GM12875 (cell line): ENCODE results near the gene HLA-DQA1.
"Not testable (repeated sequence)": the region's sequence is repeated elsewhere in the genome, so short reads cannot be mapped to it uniquely, and the experiment has no call there.

Source experiments
- H3K4me3 ChIP-seq: one replicate; pipeline ENCODE4 v1.5.1; 2011; ENCODE audit warnings: low read depth, low read length, control low read depth
- TF ChIP-seq, protein P1 (sequence below): IDR thresholded peaks from 2 replicates; pipeline ENCODE4 v1.5.1; 2011; ENCODE audit warnings: low read depth, mild to moderate bottlenecking, control low read depth, inconsistent platforms, low read length, moderate library complexity, borderline replicate concordance; ENCODE audit not compliant: insufficient read depth

Gene HLA-DQA1

DNA sequence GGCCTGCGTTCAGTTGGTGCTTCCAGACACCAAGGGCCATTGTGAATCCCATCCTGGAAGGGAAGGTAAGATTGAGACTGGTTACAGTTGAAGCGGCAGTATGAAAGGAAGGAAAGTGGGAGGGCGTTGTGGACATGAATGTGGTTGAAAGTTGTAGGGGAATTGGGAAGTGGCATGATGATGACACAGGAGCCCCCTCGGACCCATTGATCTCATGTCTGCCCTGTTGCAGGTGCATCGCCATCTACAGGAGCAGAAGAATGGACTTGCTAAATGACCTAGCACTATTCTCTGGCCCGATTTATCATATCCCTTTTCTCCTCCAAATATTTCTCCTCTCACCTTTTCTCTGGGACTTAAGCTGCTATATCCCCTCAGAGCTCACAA, 5.5 kb downstream of the HLA-DQA1 start:
- TF ChIP-seq, protein P1, sequence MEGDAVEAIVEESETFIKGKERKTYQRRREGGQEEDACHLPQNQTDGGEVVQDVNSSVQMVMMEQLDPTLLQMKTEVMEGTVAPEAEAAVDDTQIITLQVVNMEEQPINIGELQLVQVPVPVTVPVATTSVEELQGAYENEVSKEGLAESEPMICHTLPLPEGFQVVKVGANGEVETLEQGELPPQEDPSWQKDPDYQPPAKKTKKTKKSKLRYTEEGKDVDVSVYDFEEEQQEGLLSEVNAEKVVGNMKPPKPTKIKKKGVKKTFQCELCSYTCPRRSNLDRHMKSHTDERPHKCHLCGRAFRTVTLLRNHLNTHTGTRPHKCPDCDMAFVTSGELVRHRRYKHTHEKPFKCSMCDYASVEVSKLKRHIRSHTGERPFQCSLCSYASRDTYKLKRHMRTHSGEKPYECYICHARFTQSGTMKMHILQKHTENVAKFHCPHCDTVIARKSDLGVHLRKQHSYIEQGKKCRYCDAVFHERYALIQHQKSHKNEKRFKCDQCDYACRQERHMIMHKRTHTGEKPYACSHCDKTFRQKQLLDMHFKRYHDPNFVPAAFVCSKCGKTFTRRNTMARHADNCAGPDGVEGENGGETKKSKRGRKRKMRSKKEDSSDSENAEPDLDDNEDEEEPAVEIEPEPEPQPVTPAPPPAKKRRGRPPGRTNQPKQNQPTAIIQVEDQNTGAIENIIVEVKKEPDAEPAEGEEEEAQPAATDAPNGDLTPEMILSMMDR: no peak
- no peak overlapping the region for H3K4me3 ChIP-seq

DNA sequence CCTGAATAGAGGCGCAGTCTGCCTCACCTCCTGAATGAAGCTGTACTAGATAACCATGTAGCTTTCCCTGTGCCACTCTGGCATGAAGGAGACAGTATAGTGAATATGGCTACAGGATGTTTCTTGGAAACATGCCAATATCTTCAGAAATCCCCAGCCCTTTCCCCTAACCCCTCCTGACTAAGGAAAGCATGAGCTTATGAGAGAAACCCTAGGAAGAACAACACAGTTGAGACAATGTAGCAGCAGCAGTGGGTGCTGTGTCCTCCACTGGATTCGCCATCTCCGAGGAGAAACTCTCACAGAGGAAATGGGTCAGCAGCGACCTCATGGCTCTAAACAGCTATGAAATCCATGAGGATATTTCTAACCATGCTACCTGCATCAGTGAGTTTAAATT, 6.7 kb downstream of the HLA-DQA1 start:
- TF ChIP-seq, protein P1: no peak
- no peak overlapping the region for H3K4me3 ChIP-seq

DNA sequence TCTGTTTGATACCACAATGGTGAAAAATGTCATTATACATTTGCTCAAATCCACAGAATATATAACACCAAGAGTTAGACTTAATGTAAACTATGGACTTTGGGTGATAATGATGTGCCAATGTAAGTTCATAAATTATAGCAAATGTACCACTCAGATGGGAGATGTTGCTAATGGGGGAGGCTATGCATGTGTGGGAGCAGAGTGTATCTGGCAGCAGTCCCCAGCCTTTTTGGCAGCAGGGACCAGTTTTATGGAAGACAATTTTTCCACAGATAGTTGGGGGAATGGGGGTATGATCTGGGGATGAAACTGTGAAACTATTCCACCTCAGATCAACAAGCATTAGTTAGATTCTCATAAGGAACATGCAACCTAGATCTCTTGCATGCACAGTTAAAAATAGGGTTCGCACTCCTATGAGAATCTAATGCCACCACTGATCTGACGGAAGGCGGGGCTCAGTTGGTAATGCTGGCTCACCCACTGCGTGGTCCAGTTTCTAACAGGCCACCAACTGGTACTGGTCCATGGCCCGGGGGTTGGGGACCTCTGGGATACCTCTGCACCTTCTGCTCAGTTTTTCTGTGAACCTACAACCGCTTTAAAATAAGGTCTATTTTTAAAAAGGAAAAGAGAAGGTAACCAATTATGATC, 8.0 kb downstream of the HLA-DQA1 start:
- H3K4me3 ChIP-seq: no peak overlapping the region
- TF ChIP-seq, protein P1: no peak

DNA sequence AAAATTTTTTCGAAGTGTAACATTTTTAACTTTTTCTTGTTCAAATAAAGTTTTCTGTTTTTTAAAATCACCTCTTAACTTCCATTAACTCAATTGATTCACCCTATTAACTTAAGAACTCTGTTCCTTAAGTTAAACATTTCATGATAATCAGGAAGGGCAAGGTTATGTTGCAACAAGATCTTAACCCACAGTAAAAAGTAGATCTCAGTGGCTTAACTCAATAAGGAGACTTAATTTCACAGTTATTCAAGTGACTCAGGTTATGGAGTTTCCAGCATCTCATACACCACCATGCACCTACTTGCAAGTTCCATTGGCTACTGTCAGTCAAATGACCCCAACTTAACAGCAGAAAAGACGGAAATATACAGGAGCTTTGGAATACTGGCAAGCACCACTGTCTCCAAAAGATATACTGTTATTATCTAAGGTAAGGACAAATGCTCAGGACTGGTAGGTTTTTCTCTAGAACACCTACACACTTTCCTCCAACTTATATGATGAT, 18.1 kb downstream of the HLA-DQA1 start:
- TF ChIP-seq, protein P1: no peak
- no peak overlapping the region for H3K4me3 ChIP-seq

DNA sequence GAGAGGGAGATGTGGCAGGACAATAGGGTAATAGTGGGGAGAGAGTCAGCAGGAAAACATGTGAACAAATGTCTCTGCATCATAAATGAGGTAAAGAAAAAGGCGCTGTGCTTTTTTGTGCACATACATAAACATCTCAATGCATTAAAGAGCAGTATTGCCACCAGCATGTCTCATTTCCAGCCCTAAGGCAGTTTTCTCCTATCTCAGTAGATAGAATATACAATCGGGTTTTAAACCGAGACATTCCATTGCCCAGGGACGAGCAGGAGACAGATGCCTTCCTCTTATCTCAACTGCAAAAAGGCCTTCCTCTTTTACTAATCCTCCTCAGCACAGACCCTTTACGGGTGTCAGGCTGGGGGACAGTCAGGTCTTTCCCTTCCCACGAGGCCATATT, 20.1 kb downstream of the HLA-DQA1 start:
- not testable (repeated sequence) for H3K4me3 ChIP-seq

DNA sequence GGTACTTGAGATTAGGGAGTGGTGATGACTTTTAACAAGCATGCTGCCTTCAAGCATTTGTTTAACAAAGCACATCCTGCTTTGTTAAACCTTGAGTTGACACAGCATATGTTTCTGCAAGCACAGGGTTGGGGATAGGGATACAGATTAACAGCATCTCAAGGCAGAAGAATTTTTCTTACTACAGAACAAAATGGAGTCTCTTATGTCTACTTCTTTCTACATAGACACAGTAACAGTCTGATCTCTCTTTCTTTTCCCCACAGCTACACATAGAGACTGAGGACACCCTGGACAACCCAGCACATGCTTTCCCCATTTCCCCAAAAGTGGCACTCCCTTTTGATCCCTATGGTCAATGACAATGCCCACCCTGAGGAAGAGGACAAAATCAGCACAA, 20.6 kb downstream of the HLA-DQA1 start:
- H3K4me3 ChIP-seq: not testable (repeated sequence)

DNA sequence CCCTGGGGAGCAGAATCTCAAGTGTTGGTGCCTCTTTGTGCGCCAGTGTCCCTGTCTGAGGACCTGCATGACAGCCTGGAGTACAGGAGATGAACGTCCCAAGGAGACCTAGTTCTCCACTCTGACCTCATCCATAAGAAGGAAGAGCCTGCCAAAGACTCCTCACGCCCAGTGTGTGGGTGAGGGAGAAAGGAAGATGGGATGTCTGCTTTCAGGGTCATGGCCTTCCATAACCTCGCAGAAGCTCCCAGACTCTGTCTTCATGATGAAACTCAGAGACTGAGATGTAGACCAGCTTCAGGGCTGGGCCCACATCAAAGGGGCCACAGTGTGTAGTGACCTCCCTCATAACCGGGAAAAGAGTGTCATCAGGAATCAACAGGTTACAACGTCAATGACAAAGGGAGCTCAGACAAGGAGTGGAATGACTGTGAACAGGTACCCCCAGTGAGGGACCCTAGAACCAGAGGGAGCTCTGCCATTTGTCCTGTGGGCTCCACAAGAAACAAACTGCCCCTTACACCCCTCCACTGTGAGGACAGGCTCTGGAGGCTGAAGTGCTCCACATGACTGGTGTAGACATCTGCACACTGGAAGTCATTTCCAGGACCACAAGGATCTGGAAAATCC, 21.2 kb downstream of the HLA-DQA1 start:
- TF ChIP-seq, protein P1: no peak
- H3K4me3 ChIP-seq: no peak overlapping the region

DNA sequence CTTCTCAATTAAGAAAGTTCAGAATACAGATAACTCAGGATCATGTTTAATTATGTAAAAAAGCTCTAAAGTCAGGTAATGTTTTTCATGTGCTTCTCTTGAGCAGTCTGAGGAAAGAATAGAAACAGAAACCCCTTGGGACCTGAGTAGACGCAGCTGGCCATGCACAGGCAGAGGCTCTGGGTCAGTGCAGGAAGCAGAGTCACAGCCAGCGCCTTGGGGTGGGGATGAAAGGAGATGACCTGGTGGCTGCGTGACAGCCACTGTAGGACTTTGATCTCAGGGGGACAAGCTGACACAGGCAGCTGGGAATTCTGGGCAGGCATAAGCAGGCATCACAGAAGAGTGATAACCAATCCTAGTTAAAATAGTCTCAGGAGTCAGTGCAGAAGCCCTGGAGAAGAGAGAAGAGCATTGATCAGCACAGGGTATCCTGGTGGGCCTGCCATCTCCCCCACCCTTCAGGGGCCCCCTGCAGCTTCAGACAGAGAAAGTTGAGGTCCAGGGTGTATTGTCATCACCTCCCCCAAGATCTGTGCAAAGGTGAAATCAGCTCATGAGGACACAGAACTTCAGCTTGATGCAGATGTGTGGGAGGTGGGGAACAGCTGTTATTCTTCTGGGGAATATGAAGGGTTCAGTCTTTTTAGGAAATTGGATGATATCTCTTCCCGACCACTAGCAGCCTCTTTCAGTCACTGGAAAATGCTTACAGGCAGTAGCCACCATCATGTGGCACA, 22.8 kb downstream of the HLA-DQA1 start:
- TF ChIP-seq, protein P1: no peak
- no peak overlapping the region for H3K4me3 ChIP-seq
